HepG2 (cell line): ENCODE data around the gene PHACTR1. TPM values are rescaled to one million over a fixed set of nuclear protein-coding genes. Genes with fewer than 3 reads are reported as not detected.

Source experiments
- ATAC-seq: fragments of 200-7000 bp; cut with Tn5 transposase; 3 replicates; pipeline ENCODE4 v1.9.1; 2020; ENCODE audit warnings: mild to moderate bottlenecking, moderate library complexity
- BruUV-seq: library from RNA; stranded (reverse); fragments of 400-500 nt; replicated peaks from 2 replicates; lab custom pipeline; 2021; lab: Mats Ljungman, UMichigan
- CTCF ChIA-PET: fragments of 300-600 bp; formaldehyde crosslinking; extraction: SDS; loops from one replicate; lab custom pipeline; 2021; ENCODE audit warnings: low total read pairs, inconsistent platforms, low intra/inter-chr PET ratio; lab: Yijun Ruan, JAX
- POLR2A ChIA-PET: fragments of 350-600 bp; sonication (Branson Sonifier 250); formaldehyde crosslinking; loops from one replicate; lab custom pipeline; 2020; ENCODE audit warnings: antibody characterized with exemption, inconsistent platforms; lab: Yijun Ruan, JAX
- DNase-seq: peaks from one replicate; pipeline ENCODE4 v3.0.0-alpha.2; 2015; ENCODE audit warnings: low spot score
- FAIRE-seq: peaks from 3 replicates; lab custom pipeline; 2011; peaks lifted over from hg19 to GRCh38; lab: Jason Lieb, UNC
- H2AFZ ChIP-seq: one replicate; pipeline ENCODE4 v1.6.1; 2011; ENCODE audit warnings: low read length, inconsistent platforms
- H3K27ac ChIP-seq: fragments of 300-600 bp; 3 replicates; pipeline ENCODE4 v1.8.0; 2011; ENCODE audit warnings: mixed run types, mild to moderate bottlenecking, mixed read lengths, low read length, inconsistent platforms; ENCODE audit not compliant: insufficient read depth; ENCODE audit errors: extremely low read length
- H3K27me3 ChIP-seq, 2 experiments: fragments of 200-600 bp in 1 of 2; 2 replicates in 1 of 2; 3 replicates in 1 of 2; pipeline versions ENCODE4 v1.6.0 to v1.8.0; 2011; ENCODE audit warnings: low read length in 2 of 2, mild to moderate bottlenecking in 2 of 2, moderate library complexity in 2 of 2, inconsistent platforms in 1 of 2; ENCODE audit not compliant: insufficient read depth in 2 of 2, control insufficient read depth in 1 of 2
- H3K36me3 ChIP-seq, 2 experiments: fragments of 200-600 bp in 1 of 2; replicated peaks in 1 of 2; 2 replicates in 1 of 2; 3 replicates in 1 of 2; pipeline versions ENCODE4 v1.5.1 to v1.8.0; 2011; ENCODE audit warnings: low read length in 2 of 2, inconsistent platforms in 1 of 2; ENCODE audit not compliant: insufficient read depth in 2 of 2, control insufficient read depth in 1 of 2
- H3K4me1 ChIP-seq: 2 replicates; pipeline ENCODE4 v1.5.1; 2012; ENCODE audit warnings: low read length, inconsistent platforms; ENCODE audit not compliant: insufficient read depth
- H3K4me2 ChIP-seq: 2 replicates; pipeline ENCODE4 v1.6.0; 2011; ENCODE audit warnings: low read depth, low read length, inconsistent platforms
- H3K4me3 ChIP-seq, 3 experiments: fragments of 200-600 bp in 1 of 3; sonication (generic), shearing (Covaris generic) in 1 of 3; replicated peaks in 1 of 3; 2 replicates each; pipeline ENCODE4 v1.5.1; 2011 to 2016; ENCODE audit warnings: low read length in 3 of 3, inconsistent platforms in 2 of 3, low read depth in 2 of 3, mild to moderate bottlenecking in 2 of 3, control low read depth in 1 of 3, mixed read lengths in 1 of 3; ENCODE audit not compliant: insufficient read depth in 1 of 3
- H3K79me2 ChIP-seq: one replicate; pipeline ENCODE4 v1.6.1; 2011; ENCODE audit warnings: low read length, inconsistent platforms; ENCODE audit not compliant: insufficient read depth
- H3K9ac ChIP-seq: 2 replicates; pipeline ENCODE4 v1.6.0; 2011; ENCODE audit warnings: mild to moderate bottlenecking, low read depth, low read length, inconsistent platforms; ENCODE audit not compliant: insufficient read depth
- H3K9me3 ChIP-seq: 2 replicates; pipeline ENCODE4 v1.5.1; 2012; ENCODE audit warnings: mild to moderate bottlenecking, low read length
- H4K20me1 ChIP-seq: 2 replicates; pipeline ENCODE4 v1.6.0; 2011; ENCODE audit warnings: inconsistent platforms, mild to moderate bottlenecking, low read length, moderate library complexity; ENCODE audit not compliant: insufficient read depth
- CENPT ChIP-seq: sonication (generic); formaldehyde crosslinking; IDR thresholded peaks from 2 replicates; pipeline ENCODE4 v1.8.0; 2022; ENCODE audit warnings: low read depth, mild to moderate bottlenecking, moderate library complexity, missing genetic modification reagents
- ISL2 ChIP-seq: sonication (generic); formaldehyde crosslinking; IDR thresholded peaks from 2 replicates; pipeline ENCODE4 v1.5.0; 2020; ENCODE audit warnings: missing genetic modification reagents
- KLF16 ChIP-seq, 2 experiments: sonication (generic) in 1 of 2; formaldehyde crosslinking in 1 of 2; IDR thresholded peaks; 2 replicates each; pipeline versions ENCODE4 v1.6.1 to v1.8.0; 2016 to 2023; ENCODE audit warnings: missing genetic modification reagents in 2 of 2, missing compliant biosample characterization in 1 of 2
- NR1H2 ChIP-seq: sonication (generic); formaldehyde crosslinking; IDR thresholded peaks from 2 replicates; pipeline ENCODE4 v1.8.1; 2022; ENCODE audit warnings: low read depth, missing genetic modification reagents, borderline replicate concordance
- RNF219 ChIP-seq: sonication (generic); formaldehyde crosslinking; IDR thresholded peaks from 2 replicates; pipeline ENCODE4 v1.5.0; 2020; ENCODE audit warnings: mild to moderate bottlenecking, missing genetic modification reagents
- SMC3 ChIP-seq: IDR thresholded peaks from 2 replicates; pipeline ENCODE4 v1.6.1; 2011; ENCODE audit warnings: low read length, improper control_type of control experiment
- SP1 ChIP-seq, 2 experiments: fragments of 450-650 bp in 1 of 2; sonication (generic) in 1 of 2; formaldehyde crosslinking in 1 of 2; IDR thresholded peaks; 2 replicates each; pipeline versions ENCODE4 v1.4.0 to v1.6.1; 2016 to 2020; ENCODE audit warnings: missing genetic modification reagents in 1 of 2
- TAF15 ChIP-seq: fragments of 200-400 bp; formaldehyde crosslinking; IDR thresholded peaks from one replicate; pipeline ENCODE4 v1.6.1; 2018; ENCODE audit warnings: mild to moderate bottlenecking, low read depth, low read length; ENCODE audit not compliant: poor library complexity, severe bottlenecking
- ZNF281 ChIP-seq: sonication (generic); formaldehyde crosslinking; IDR thresholded peaks from 2 replicates; pipeline ENCODE4 v1.4.0; 2020; ENCODE audit warnings: missing genetic modification reagents, borderline replicate concordance
- ZNF75D ChIP-seq: sonication (generic); formaldehyde crosslinking; IDR thresholded peaks from 2 replicates; pipeline ENCODE4 v1.8.1; 2023; ENCODE audit warnings: missing genetic modification reagents, mild to moderate bottlenecking, borderline replicate concordance
- ZNF781 ChIP-seq: sonication (generic); formaldehyde crosslinking; IDR thresholded peaks from 2 replicates; pipeline ENCODE4 v1.5.1; 2020; ENCODE audit warnings: borderline replicate concordance, mild to moderate bottlenecking, missing genetic modification reagents; ENCODE audit errors: not compliant biosample characterization
- WGBS: methylation state at CpG from one replicate; pipeline ENCODE4 v1.1.6; 2017; ENCODE audit warnings: low lambda C conversion rate; 5-methylcytosine and 5-hydroxymethylcytosine counted together
- in situ Hi-C: cut with HindIII; loops from 2 replicates; pipeline ENCODE4 v1.10.0; 2017; ENCODE audit warnings: low pct_unique_long_range_greater_than_20kb; ENCODE audit not compliant: extremely low pct_ligation_motif_present
- intact Hi-C: fragments of 100-400 bp; cut with micrococcal nuclease; formaldehyde crosslinking; loops from one replicate; pipeline ENCODE4 v1.10.0; 2022; ENCODE audit not compliant: unreplicated experiment
- polyA plus RNA-seq, 8 experiments: library from polyadenylated mRNA; depleted of rRNA in 3 of 8; stranded (reverse) in 7 of 8; unstranded in 1 of 8; fragments of >200 nt; fragmentation: Illumina TruSeq in 4 of 8; extraction: Trizol in 4 of 8; gene quantifications; 2 replicates each; pipeline versions ENCODE4 v1.2.1 to v1.2.3, GENCODE V29; 2011 to 2016; ENCODE audit warnings: low read depth in 4 of 8, missing spikeins in 1 of 8, mixed read lengths in 1 of 8; ENCODE audit not compliant: insufficient read depth in 1 of 8
- total RNA-seq, 5 experiments: library from RNA; depleted of rRNA; stranded (reverse); fragments of >200 nt; fragmentation: Illumina TruSeq; extraction: Trizol; gene quantifications; 2 replicates each; pipeline ENCODE4 v1.2.3, GENCODE V29; 2016; ENCODE audit warnings: low read depth in 1 of 5

PHACTR1 gene
- total and polyA plus RNA-seq, 2 of the 13 experiments (the other 11 are each of a cell fraction or from before 2014, with no cell fraction given), result 0.09 TPM; not detected in 1

GRCh38 chr6:12767016-12767415 is 50.4 kb downstream of the PHACTR1 start:
- Histone ChIP-seq H3K36me3 (no peaks in the 10 kb centered on the region), H3K9ac (no peak overlapping the region), H3K4me1 (no peaks in the 10 kb centered on the region), H2AFZ (no peak overlapping the region), H3K27ac (no peak overlapping the region), H3K79me2 (no peaks in the 10 kb centered on the region), H3K9me3 (no peaks in the 10 kb centered on the region), H4K20me1 (no peaks in the 10 kb centered on the region), H3K27me3 (no peaks in the 10 kb centered on the region), H3K4me2 (no peak overlapping the region), H3K4me3 (no peak overlapping the region)
- BruUV-seq, result no TSS peak
- TF ChIP-seq SP1 (IDR thresholded peaks at IDR 0.05) (no peak), SP1 (CRISPR knock-in tag; IDR thresholded peaks at IDR 0.05) (no peak), ISL2 (CRISPR knock-in tag) (no peak), KLF16 (CRISPR knock-in tag; IDR thresholded peaks at IDR 0.05) (no peak), RNF219 (CRISPR knock-in tag) (no peak), TAF15 (no peak), ZNF281 (CRISPR knock-in tag) (no peak), NR1H2 (CRISPR knock-in tag) (no peak), ZNF781 (CRISPR knock-in tag) (no peak), CENPT (CRISPR knock-in tag) (no peak), SMC3 (no peak), ZNF75D (CRISPR knock-in tag) (no peak)
- in situ Hi-C loops, result no loop called here
- WGBS, result 26% methylated on average over 3 of the region's 3 CpGs
- intact Hi-C loops, result loop anchor here (5.0 kb wide), 1 partner anchor 1845 kb away; no protein-coding TSS in a partner anchor
- DNase-seq (no peak), FAIRE-seq (no peak), ATAC-seq (no peak)
- CTCF ChIA-PET, result no interaction called here
- POLR2A ChIA-PET, result no interaction called here
